HepG2 (cell line): ENCODE measurements around the gene LGR6. TPM values are rescaled to one million over a fixed set of nuclear protein-coding genes. Genes with fewer than 3 reads are reported as not detected.

ENCODE experiments used
- CENPT ChIP-seq: sonication (generic); formaldehyde crosslinking; IDR thresholded peaks from 2 replicates; pipeline ENCODE4 v1.8.0; 2022; ENCODE audit warnings: low read depth, mild to moderate bottlenecking, moderate library complexity, missing genetic modification reagents
- DNMT1 ChIP-seq: sonication (generic); formaldehyde crosslinking; IDR thresholded peaks from 2 replicates; pipeline ENCODE4 v1.5.1; 2020; ENCODE audit warnings: mild to moderate bottlenecking, missing genetic modification reagents
- GABPB1 ChIP-seq: IDR thresholded peaks from 2 replicates; pipeline ENCODE4 v1.6.1; 2016; ENCODE audit warnings: mild to moderate bottlenecking, missing genetic modification reagents, moderate library complexity, missing compliant biosample characterization
- HOXA5 ChIP-seq: sonication (generic); formaldehyde crosslinking; IDR thresholded peaks from 2 replicates; pipeline ENCODE4 v1.4.0; 2020; ENCODE audit warnings: missing genetic modification reagents
- KMT2B ChIP-seq: IDR thresholded peaks from 2 replicates; pipeline ENCODE4 v1.6.1; 2016; ENCODE audit warnings: missing genetic modification reagents, missing compliant biosample characterization
- MAFG ChIP-seq: sonication (generic); formaldehyde crosslinking; IDR thresholded peaks from 2 replicates; pipeline ENCODE4 v1.5.1; 2020; ENCODE audit warnings: mild to moderate bottlenecking, missing genetic modification reagents
- NCOA2 ChIP-seq: sonication (generic); formaldehyde crosslinking; IDR thresholded peaks from 2 replicates; pipeline ENCODE4 v1.8.0; 2022; ENCODE audit warnings: inconsistent platforms
- NFYB ChIP-seq: sonication (generic); formaldehyde crosslinking; IDR thresholded peaks from 2 replicates; pipeline ENCODE4 v1.4.0; 2020; ENCODE audit warnings: missing genetic modification reagents
- PLRG1 ChIP-seq: fragments of 450-650 bp; conservative IDR thresholded peaks from 2 replicates; pipeline ENCODE4 v1.6.1; 2016
- RBM39 ChIP-seq: fragments of 200-400 bp; formaldehyde crosslinking; IDR thresholded peaks from one replicate; pipeline ENCODE4 v1.6.1; 2018; ENCODE audit warnings: antibody characterized with exemption, mild to moderate bottlenecking, low read depth, low read length; ENCODE audit not compliant: poor library complexity, severe bottlenecking
- SCMH1 ChIP-seq: sonication (generic); formaldehyde crosslinking; IDR thresholded peaks from 2 replicates; pipeline ENCODE4 v1.9.0; 2021; ENCODE audit warnings: missing genetic modification reagents, mild to moderate bottlenecking, borderline replicate concordance
- SRSF4 ChIP-seq: fragments of 200-400 bp; formaldehyde crosslinking; IDR thresholded peaks from one replicate; pipeline ENCODE4 v1.6.1; 2018; ENCODE audit warnings: mild to moderate bottlenecking, low read depth, low read length, moderate library complexity; ENCODE audit not compliant: poor library complexity, severe bottlenecking
- ZBTB10 ChIP-seq: sonication (generic); formaldehyde crosslinking; IDR thresholded peaks from 2 replicates; pipeline ENCODE4 v1.4.0; 2020; ENCODE audit warnings: missing genetic modification reagents, borderline replicate concordance
- ZMYM4 ChIP-seq: sonication (generic); formaldehyde crosslinking; IDR thresholded peaks from 2 replicates; pipeline ENCODE4 v1.8.1; 2023; ENCODE audit warnings: mild to moderate bottlenecking, missing genetic modification reagents
- ZNF207 ChIP-seq: fragments of 450-650 bp; IDR thresholded peaks from 2 replicates; pipeline ENCODE4 v1.6.1; 2016; ENCODE audit warnings: antibody characterized with exemption, borderline replicate concordance
- ZNF230 ChIP-seq: sonication (generic); formaldehyde crosslinking; IDR thresholded peaks from 2 replicates; pipeline ENCODE4 v1.4.0; 2020; ENCODE audit warnings: mild to moderate bottlenecking, missing genetic modification reagents
- ZNF232 ChIP-seq: sonication (generic); formaldehyde crosslinking; IDR thresholded peaks from 2 replicates; pipeline ENCODE4 v1.4.0; 2020; ENCODE audit warnings: missing genetic modification reagents, borderline replicate concordance
- ZNF446 ChIP-seq: sonication (generic); formaldehyde crosslinking; IDR thresholded peaks from 2 replicates; pipeline ENCODE4 v1.5.0; 2020; ENCODE audit warnings: mild to moderate bottlenecking, missing genetic modification reagents
- ZNF552 ChIP-seq: sonication (generic); formaldehyde crosslinking; IDR thresholded peaks from 2 replicates; pipeline ENCODE4 v1.9.0; 2022; ENCODE audit warnings: missing genetic modification reagents, mild to moderate bottlenecking, borderline replicate concordance
- ZNF574 ChIP-seq: sonication (generic); formaldehyde crosslinking; IDR thresholded peaks from 2 replicates; pipeline ENCODE4 v1.4.0; 2020; ENCODE audit warnings: missing genetic modification reagents
- ZNF577 ChIP-seq: sonication (generic); formaldehyde crosslinking; IDR thresholded peaks from 2 replicates; pipeline ENCODE4 v1.4.0; 2020; ENCODE audit warnings: mild to moderate bottlenecking, low read depth, missing genetic modification reagents, borderline replicate concordance
- ZNF720 ChIP-seq: sonication (generic); formaldehyde crosslinking; IDR thresholded peaks from 2 replicates; pipeline ENCODE4 v1.4.0; 2020; ENCODE audit warnings: missing genetic modification reagents
- ZNF777 ChIP-seq: sonication (generic); formaldehyde crosslinking; IDR thresholded peaks from 2 replicates; pipeline ENCODE4 v1.4.0; 2020; ENCODE audit warnings: missing genetic modification reagents
- polyA plus RNA-seq, 8 experiments: library from polyadenylated mRNA; depleted of rRNA in 3 of 8; stranded (reverse) in 7 of 8; unstranded in 1 of 8; fragments of >200 nt; fragmentation: Illumina TruSeq in 4 of 8; extraction: Trizol in 4 of 8; gene quantifications; 2 replicates each; pipeline versions ENCODE4 v1.2.1 to v1.2.3, GENCODE V29; 2011 to 2016; ENCODE audit warnings: low read depth in 4 of 8, missing spikeins in 1 of 8, mixed read lengths in 1 of 8; ENCODE audit not compliant: insufficient read depth in 1 of 8
- total RNA-seq, 5 experiments: library from RNA; depleted of rRNA; stranded (reverse); fragments of >200 nt; fragmentation: Illumina TruSeq; extraction: Trizol; gene quantifications; 2 replicates each; pipeline ENCODE4 v1.2.3, GENCODE V29; 2016; ENCODE audit warnings: low read depth in 1 of 5
- TF ChIP-seq, protein P1 (sequence below): sonication (generic); formaldehyde crosslinking; IDR thresholded peaks from 2 replicates; pipeline ENCODE4 v1.8.0; 2022; ENCODE audit warnings: mild to moderate bottlenecking, missing genetic modification reagents, moderate library complexity

LGR6 gene
- total and polyA plus RNA-seq, 2 of the 13 experiments (the other 11 are each of a cell fraction or from before 2014, with no cell fraction given), result 0.07 TPM; not detected in 1

DNA sequence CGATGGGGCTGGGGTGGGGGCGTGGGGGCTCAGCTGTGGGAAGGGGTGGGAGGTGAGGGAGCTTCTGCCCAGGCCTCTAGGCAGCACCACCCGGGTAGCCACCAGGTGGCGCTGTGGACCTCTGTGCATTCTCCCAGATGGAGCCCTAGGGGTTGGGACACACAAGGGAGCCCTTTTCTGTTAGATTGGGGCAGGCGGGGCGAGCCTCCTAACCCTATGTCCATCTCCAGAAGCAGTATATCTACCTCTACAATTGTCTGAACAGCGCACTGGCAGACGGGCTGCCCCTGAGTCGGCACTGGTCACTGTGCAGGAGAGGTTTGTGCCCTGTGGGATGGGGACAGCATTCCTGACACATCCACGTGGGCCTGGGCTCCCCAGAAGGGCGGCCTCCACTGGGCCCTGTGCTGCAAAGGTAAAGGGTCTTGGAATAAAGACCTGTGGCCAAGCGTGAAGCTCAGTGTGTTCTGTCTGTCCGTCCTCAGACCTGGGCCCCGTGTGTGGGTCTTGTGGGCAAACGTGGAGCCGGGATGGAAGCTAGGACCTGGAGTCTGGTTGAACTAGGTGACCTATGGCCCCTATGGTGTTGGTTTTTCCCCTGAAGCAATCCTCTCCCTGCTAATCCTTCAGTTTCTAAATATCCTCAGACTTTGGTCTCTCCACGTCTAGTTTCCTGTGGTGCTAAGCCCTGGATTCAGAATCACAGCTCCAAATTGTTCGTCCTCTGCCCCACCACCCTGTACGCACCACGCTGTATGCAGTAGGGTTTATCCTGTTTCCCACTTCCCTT, 4.4 kb upstream of the LGR6 start (continued):
- TF ChIP-seq ZBTB10 (CRISPR knock-in tag) (peak; percentile 24; the same call in 1 of the 2 replicates), ZNF720 (CRISPR knock-in tag) (no peak), NFYB (CRISPR knock-in tag) (no peak), ZNF207 (no peak), ZNF577 (CRISPR knock-in tag) (no peak), HOXA5 (CRISPR knock-in tag) (0 out of 2 replicates have a peak, but pooled peaks have one; percentile 26), ZNF446 (CRISPR knock-in tag) (no peak), ZNF574 (CRISPR knock-in tag) (peak; percentile 46; the same call in 1 of the 2 replicates), DNMT1 (CRISPR knock-in tag) (no peak), GABPB1 (CRISPR knock-in tag) (peak; percentile 18; the same call in 1 of the 2 replicates), KMT2B (CRISPR knock-in tag) (no peak), ZNF230 (no peak), RBM39 (no peak), SCMH1 (CRISPR knock-in tag) (no peak), ZNF552 (CRISPR knock-in tag) (no peak), ZNF777 (CRISPR knock-in tag) (peak; percentile 86), ZNF232 (CRISPR knock-in tag) (0 out of 2 replicates have a peak, but pooled peaks have one; percentile 24), NCOA2 (CRISPR knock-in tag) (no peak), SRSF4 (no peak), MAFG (CRISPR knock-in tag) (no peak), PLRG1 (no peak), ZMYM4 (CRISPR knock-in tag) (no peak; the same call in 1 of the 2 replicates), CENPT (CRISPR knock-in tag) (no peak)
- TF ChIP-seq, protein P1, sequence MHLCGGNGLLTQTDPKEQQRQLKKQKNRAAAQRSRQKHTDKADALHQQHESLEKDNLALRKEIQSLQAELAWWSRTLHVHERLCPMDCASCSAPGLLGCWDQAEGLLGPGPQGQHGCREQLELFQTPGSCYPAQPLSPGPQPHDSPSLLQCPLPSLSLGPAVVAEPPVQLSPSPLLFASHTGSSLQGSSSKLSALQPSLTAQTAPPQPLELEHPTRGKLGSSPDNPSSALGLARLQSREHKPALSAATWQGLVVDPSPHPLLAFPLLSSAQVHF (CRISPR knock-in tag), result no peak
